ENCODE data around the gene SNCB.

DNA sequence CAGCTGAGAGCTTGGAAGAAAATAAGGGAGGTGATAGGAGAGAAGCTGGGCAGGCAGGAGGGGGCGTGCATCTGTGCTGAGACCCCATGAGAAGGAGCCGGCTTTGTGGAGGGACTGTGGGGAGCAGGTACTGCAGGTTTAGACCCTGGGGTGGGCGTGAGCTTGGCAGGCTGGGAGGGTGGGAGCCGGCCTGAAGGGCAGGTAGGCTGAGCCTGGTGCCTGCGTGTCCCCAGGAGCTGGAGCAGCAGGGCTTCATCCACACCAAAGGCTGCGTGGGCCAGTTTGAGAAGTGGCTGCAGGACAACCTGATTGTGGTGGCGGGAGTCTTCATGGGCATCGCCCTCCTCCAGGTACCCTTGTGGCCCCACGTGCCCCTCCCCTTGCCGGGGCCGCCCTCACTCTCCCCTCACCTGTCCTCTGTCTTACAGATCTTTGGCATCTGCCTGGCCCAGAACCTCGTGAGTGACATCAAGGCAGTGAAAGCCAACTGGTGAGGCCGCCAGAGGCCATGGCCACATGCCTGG, 26.2 kb upstream of the SNCB start:
- TF ChIP-seq, protein P1, sequence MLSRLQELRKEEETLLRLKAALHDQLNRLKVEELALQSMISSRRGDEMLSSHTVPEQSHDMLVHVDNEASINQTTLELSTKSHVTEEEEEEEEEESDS (CRISPR knock-in tag; IDR thresholded peaks at IDR 0.05; ENCODE audit: borderline replicate concordance) = no peak
- no peak for TF ChIP-seq FOSL1 (CRISPR knock-in tag; IDR thresholded peaks at IDR 0.05; ENCODE audit: borderline replicate concordance)
- TF ChIP-seq USF2 (IDR thresholded peaks at IDR 0.05; ENCODE audit: low read depth, low read length) = no peak
- TF ChIP-seq USF2 (CRISPR knock-in tag; IDR thresholded peaks at IDR 0.05; ENCODE audit: borderline replicate concordance) = no peak
- TF ChIP-seq CHD4 (IDR thresholded peaks at IDR 0.05; ENCODE audit: borderline replicate concordance, low read length) = no peak
- no peak for TF ChIP-seq ERF (CRISPR knock-in tag; IDR thresholded peaks at IDR 0.05)
- no peak for TF ChIP-seq SOX6 (IDR thresholded peaks at IDR 0.05)
- no peak for TF ChIP-seq SOX6 (CRISPR knock-in tag; IDR thresholded peaks at IDR 0.05)
- no peak for TF ChIP-seq NFE2L2 (IDR thresholded peaks at IDR 0.05; ENCODE audit: low read length)
- TF ChIP-seq RELA (CRISPR knock-in tag; IDR thresholded peaks at IDR 0.05) = no peak
- TF ChIP-seq NFRKB (IDR thresholded peaks at IDR 0.05) = no peak
